Adipose tissue (tissue), 3 donors: ENCODE results near the gene MIS12. TPM values are rescaled to one million over a fixed set of nuclear protein-coding genes. Genes with fewer than 3 reads are reported as not detected.

ENCODE experiments used
- H3K27ac ChIP-seq: one replicate; pipeline ENCODE4 v1.5.1; 2013; ENCODE audit warnings: low read depth, low read length
- WGBS, 3 donors: extraction: QIAGEN DNeasy Blood & Tissue Kit; methylation state at CpG; one replicate each; pipeline ENCODE4 v1.1.7; 2013; 5-methylcytosine and 5-hydroxymethylcytosine counted together
- polyA plus RNA-seq, 3 donors: library from polyadenylated mRNA; stranded (reverse); fragments of 200-250 nt; gene quantifications; one replicate each; pipeline ENCODE4 v1.2.3, GENCODE V29; 2013
- donor health status: healthy with polysubstance abuse.
- donor health status: Bipolar disorder and iron deficiency.
- donor health status: healthy.

The MIS12 gene
- polyA plus RNA-seq = 10 to 100 TPM in 1 of 3 donors, 1 to 10 TPM in 2; 7.3 to 10.3 (median 8.8) TPM

GRCh38 chr17:5486206-5487124 lies at the start of gene MIS12:
MIS12 (plus strand) TSS chr17:5486566; CDS start chr17:5488863, 2,297 bp downstream.
- WGBS, 3 donors = 0 to 1% (median 0%) methylated on average over 77 of the region's 77 CpGs
- H3K27ac ChIP-seq = peak within 1 kb of the TSS; percentile 94

- H3K27ac ChIP-seq = no peak overlapping the region
- WGBS, 3 donors = 44 to 67% (median 67%) methylated on average over 5 of the region's 5 CpGs
Observed at GRCh38 chr17:5437721-5438317, 48.5 kb upstream of the MIS12 start.

- H3K27ac ChIP-seq = peak within 1 kb of the TSS; percentile 4
Observed at GRCh38 chr17:5438716-5439445, 47.5 kb upstream of the MIS12 start, which contains the start of gene C1QBP. C1QBP (minus strand) TSS chr17:5439155; CDS start chr17:5439073, 82 bp downstream.

GRCh38 chr17:5439446-5439764 lies 47.0 kb upstream of the MIS12 start:
- no peak overlapping the region for H3K27ac ChIP-seq
- 6 to 21% (median 15%) methylated on average over 1 of the region's 1 CpG for WGBS, 3 donors

More at GRCh38 chr17:5438716-5439445, 47.5 kb upstream of the MIS12 start, which contains the start of gene C1QBP:
- 0 to 1% (median 0%) methylated on average over 61 to 75 of the region's 75 CpGs for WGBS, 3 donors

GRCh38 chr17:5443728-5444127 lies 42.6 kb upstream of the MIS12 start:
- WGBS, 3 donors = 95 to 96% (median 96%) methylated on average over 6 of the region's 6 CpGs

GRCh38 chr17:5444209-5444608 lies 42.2 kb upstream of the MIS12 start:
- no peak overlapping the region for H3K27ac ChIP-seq
- 93 to 96% (median 94%) methylated on average over 22 of the region's 22 CpGs for WGBS, 3 donors

More at GRCh38 chr17:5443728-5444127, 42.6 kb upstream of the MIS12 start:
- no peak overlapping the region for H3K27ac ChIP-seq

- H3K27ac ChIP-seq = no peak overlapping the region
- WGBS, 3 donors = 87 to 92% (median 90%) methylated on average over 8 of the region's 8 CpGs
Observed at GRCh38 chr17:5446786-5447185, 39.6 kb upstream of the MIS12 start.

GRCh38 chr17:5464717-5465507 lies 21.5 kb upstream of the MIS12 start:
- H3K27ac ChIP-seq = no peak overlapping the region
- 82 to 85% (median 84%) methylated on average over 10 of the region's 10 CpGs for WGBS, 3 donors

- WGBS, 3 donors = 79 to 93% (median 90%) methylated on average over 4 of the region's 4 CpGs
- no peak overlapping the region for H3K27ac ChIP-seq
Observed at GRCh38 chr17:5466295-5466694, 20.1 kb upstream of the MIS12 start.

GRCh38 chr17:5467416-5467815 lies 18.9 kb upstream of the MIS12 start:
- WGBS, 3 donors = 4 to 12% (median 11%) methylated on average over 8 of the region's 8 CpGs
- no peak overlapping the region for H3K27ac ChIP-seq

- WGBS, 3 donors = 0 to 1% (median 0%) methylated on average over 17 of the region's 17 CpGs
- no peak overlapping the region for H3K27ac ChIP-seq
Observed at GRCh38 chr17:5468075-5468473, 18.3 kb upstream of the MIS12 start.

GRCh38 chr17:5472511-5472910 lies 13.9 kb upstream of the MIS12 start:
- WGBS, 3 donors = 86 to 88% (median 87%) methylated on average over 3 of the region's 3 CpGs

GRCh38 chr17:5473906-5474305 lies 12.5 kb upstream of the MIS12 start:
- no peak overlapping the region for H3K27ac ChIP-seq
- 86 to 98% (median 87%) methylated on average over 2 of the region's 2 CpGs for WGBS, 3 donors

More at GRCh38 chr17:5472511-5472910, 13.9 kb upstream of the MIS12 start:
- no peak overlapping the region for H3K27ac ChIP-seq

- 87 to 95% (median 94%) methylated on average over 4 of the region's 4 CpGs for WGBS, 3 donors
- no peak overlapping the region for H3K27ac ChIP-seq
Observed at GRCh38 chr17:5478992-5479391, 7.4 kb upstream of the MIS12 start.

GRCh38 chr17:5480962-5481361 lies 5.4 kb upstream of the MIS12 start:
- no peak overlapping the region for H3K27ac ChIP-seq
- 73 to 86% (median 83%) methylated on average over 6 of the region's 6 CpGs for WGBS, 3 donors

- 85 to 99% (median 93%) methylated on average over 4 of the region's 4 CpGs for WGBS, 3 donors
- H3K27ac ChIP-seq = no peak overlapping the region
Observed at GRCh38 chr17:5481451-5481850, 4.9 kb upstream of the MIS12 start.

GRCh38 chr17:5485270-5486205 lies 828 bp upstream of the MIS12 start, which contains the start of gene DERL2:
DERL2 (minus strand) TSS chr17:5486178; CDS start chr17:5486161, 17 bp downstream.
- H3K27ac ChIP-seq = peak within 1 kb of the TSS; percentile 94
- 3 to 4% (median 4%) methylated on average over 27 to 29 of the region's 29 CpGs for WGBS, 3 donors
